Measurements from ENCODE around the gene DMRTB1.

Gene DMRTB1

GRCh38 chr1:53435151-53435550 lies 24.0 kb upstream of the DMRTB1 start:
- no peak for DNase-seq
- WGBS (ENCODE audit: insufficient coverage): 92% methylated on average over 2 of the region's 4 CpGs
- CTCF ChIA-PET: interaction anchor here (1.2 kb wide), 1 partner anchor 12 kb away, joined by 3 read pairs; no protein-coding TSS in a partner anchor
- no peak overlapping the region for H3K27ac ChIP-seq (ENCODE audit: insufficient read depth in 1 of 2, low read depth in 1 of 2, low read length in 2 of 2, poor library complexity in 1 of 2, severe bottlenecking in 2 of 2)
- H3K4me3 ChIP-seq (ENCODE audit: control insufficient read depth in 1 of 7, extremely low read depth in 1 of 7, insufficient read depth in 4 of 7, low read depth in 2 of 7, low read length in 6 of 7): no peak overlapping the region
- POLR2A ChIA-PET: no interaction called here
- peaks cover 0 to 18% (median 7%) of the 10 kb centered on the region in 4 experiments for H3K4me1 ChIP-seq (ENCODE audit: control extremely low read depth in 1 of 4, control insufficient read depth in 4 of 4, insufficient read depth in 4 of 4, low read length in 3 of 4)
- no peaks in the 10 kb centered on the region for H3K27me3 ChIP-seq (replicated peaks in 2 of 5; ENCODE audit: control insufficient read depth in 4 of 5, insufficient read depth in 5 of 5, low read length in 4 of 5)
- peaks cover 0 to 11% (median 0%) of the 10 kb centered on the region in 5 experiments for H3K9me3 ChIP-seq (ENCODE audit: control extremely low read depth in 1 of 5, control insufficient read depth in 4 of 5, insufficient read depth in 2 of 5, low read depth in 1 of 5, low read length in 4 of 5)
- H3K36me3 ChIP-seq (ENCODE audit: control insufficient read depth in 4 of 4, insufficient read depth in 4 of 4, low read length in 3 of 4): no peaks in the 10 kb centered on the region

- Histone ChIP-seq H3K4me3 (ENCODE audit: control insufficient read depth in 1 of 7, extremely low read depth in 1 of 7, insufficient read depth in 4 of 7, low read depth in 2 of 7, low read length in 6 of 7) (no peak overlapping the region), H3K27me3 (replicated peaks in 2 of 5; ENCODE audit: control insufficient read depth in 4 of 5, insufficient read depth in 5 of 5, low read length in 4 of 5) (no peaks in the 10 kb centered on the region), H3K9me3 (ENCODE audit: control extremely low read depth in 1 of 5, control insufficient read depth in 4 of 5, insufficient read depth in 2 of 5, low read depth in 1 of 5, low read length in 4 of 5) (peaks cover 0 to 11% (median 0%) of the 10 kb centered on the region in 5 experiments), H3K36me3 (ENCODE audit: control insufficient read depth in 4 of 4, insufficient read depth in 4 of 4, low read length in 3 of 4) (no peaks in the 10 kb centered on the region), H3K4me1 (ENCODE audit: control extremely low read depth in 1 of 4, control insufficient read depth in 4 of 4, insufficient read depth in 4 of 4, low read length in 3 of 4) (peaks cover 0 to 4% (median 0%) of the 10 kb centered on the region in 4 experiments), H3K27ac (ENCODE audit: insufficient read depth in 1 of 2, low read depth in 1 of 2, low read length in 2 of 2, poor library complexity in 1 of 2, severe bottlenecking in 2 of 2) (no peak overlapping the region)
- no peak for DNase-seq
- POLR2A ChIA-PET: no interaction called here
- CTCF ChIA-PET: no interaction called here
- 98% methylated on average over 79 of the region's 79 CpGs for WGBS (ENCODE audit: insufficient coverage)
Measured at GRCh38 chr1:53438427-53439336, 20.5 kb upstream of the DMRTB1 start.

GRCh38 chr1:53439337-53440207 lies 19.6 kb upstream of the DMRTB1 start:
- POLR2A ChIA-PET: no interaction called here
- WGBS (ENCODE audit: insufficient coverage): 95% methylated on average over 40 of the region's 58 CpGs

GRCh38 chr1:53440633-53441032 lies 18.6 kb upstream of the DMRTB1 start:
- no peaks in the 10 kb centered on the region for H3K36me3 ChIP-seq (ENCODE audit: control insufficient read depth in 4 of 4, insufficient read depth in 4 of 4, low read length in 3 of 4)
- POLR2A ChIA-PET: no interaction called here
- no peak overlapping the region for H3K27ac ChIP-seq (ENCODE audit: insufficient read depth in 1 of 2, low read depth in 1 of 2, low read length in 2 of 2, poor library complexity in 1 of 2, severe bottlenecking in 2 of 2)
- no peak for DNase-seq
- H3K9me3 ChIP-seq (ENCODE audit: control extremely low read depth in 1 of 5, control insufficient read depth in 4 of 5, insufficient read depth in 2 of 5, low read depth in 1 of 5, low read length in 4 of 5): peaks cover 0 to 11% (median 0%) of the 10 kb centered on the region in 5 experiments
- no peaks in the 10 kb centered on the region for H3K27me3 ChIP-seq (replicated peaks in 2 of 5; ENCODE audit: control insufficient read depth in 4 of 5, insufficient read depth in 5 of 5, low read length in 4 of 5)
- H3K4me3 ChIP-seq (ENCODE audit: control insufficient read depth in 1 of 7, extremely low read depth in 1 of 7, insufficient read depth in 4 of 7, low read depth in 2 of 7, low read length in 6 of 7): no peak overlapping the region
- CTCF ChIA-PET: interaction anchor here (1.4 kb wide), 1 partner anchor 9 kb away, joined by 4 read pairs; no protein-coding TSS in a partner anchor
- 100% methylated on average over 2 of the region's 6 CpGs for WGBS (ENCODE audit: insufficient coverage)
- H3K4me1 ChIP-seq (ENCODE audit: control extremely low read depth in 1 of 4, control insufficient read depth in 4 of 4, insufficient read depth in 4 of 4, low read length in 3 of 4): peaks cover 0 to 4% (median 0%) of the 10 kb centered on the region in 4 experiments

More at GRCh38 chr1:53439337-53440207, 19.6 kb upstream of the DMRTB1 start:
- H3K27ac ChIP-seq (ENCODE audit: insufficient read depth in 1 of 2, low read depth in 1 of 2, low read length in 2 of 2, poor library complexity in 1 of 2, severe bottlenecking in 2 of 2): no peak overlapping the region
- H3K9me3 ChIP-seq (ENCODE audit: control extremely low read depth in 1 of 5, control insufficient read depth in 4 of 5, insufficient read depth in 2 of 5, low read depth in 1 of 5, low read length in 4 of 5): peaks cover 0 to 11% (median 0%) of the 10 kb centered on the region in 5 experiments
- peaks cover 0 to 4% (median 0%) of the 10 kb centered on the region in 4 experiments for H3K4me1 ChIP-seq (ENCODE audit: control extremely low read depth in 1 of 4, control insufficient read depth in 4 of 4, insufficient read depth in 4 of 4, low read length in 3 of 4)
- H3K4me3 ChIP-seq (ENCODE audit: control insufficient read depth in 1 of 7, extremely low read depth in 1 of 7, insufficient read depth in 4 of 7, low read depth in 2 of 7, low read length in 6 of 7): no peak overlapping the region
- H3K27me3 ChIP-seq (replicated peaks in 2 of 5; ENCODE audit: control insufficient read depth in 4 of 5, insufficient read depth in 5 of 5, low read length in 4 of 5): no peaks in the 10 kb centered on the region
- no peak for DNase-seq
- CTCF ChIA-PET: no interaction called here
- H3K36me3 ChIP-seq (ENCODE audit: control insufficient read depth in 4 of 4, insufficient read depth in 4 of 4, low read length in 3 of 4): no peaks in the 10 kb centered on the region

GRCh38 chr1:53442299-53442698 lies 16.9 kb upstream of the DMRTB1 start:
- H3K36me3 ChIP-seq (ENCODE audit: control insufficient read depth in 4 of 4, insufficient read depth in 4 of 4, low read length in 3 of 4): no peaks in the 10 kb centered on the region
- ChIA-PET POLR2A (interaction anchor here (0.6 kb wide), 1 partner anchor 29 kb away, joined by 4 read pairs; no protein-coding TSS in a partner anchor), CTCF (no interaction called here)
- H3K4me1 ChIP-seq (ENCODE audit: control extremely low read depth in 1 of 4, control insufficient read depth in 4 of 4, insufficient read depth in 4 of 4, low read length in 3 of 4): peaks cover 0 to 4% (median 0%) of the 10 kb centered on the region in 4 experiments
- no CpG with 5 or more reads among the region's 2 CpGs for WGBS (ENCODE audit: insufficient coverage)
- peaks cover 0 to 11% (median 0%) of the 10 kb centered on the region in 5 experiments for H3K9me3 ChIP-seq (ENCODE audit: control extremely low read depth in 1 of 5, control insufficient read depth in 4 of 5, insufficient read depth in 2 of 5, low read depth in 1 of 5, low read length in 4 of 5)
- H3K4me3 ChIP-seq (ENCODE audit: control insufficient read depth in 1 of 7, extremely low read depth in 1 of 7, insufficient read depth in 4 of 7, low read depth in 2 of 7, low read length in 6 of 7): no peak overlapping the region
- DNase-seq: peak; percentile 51 to 83 (median 76)
- H3K27ac ChIP-seq (ENCODE audit: insufficient read depth in 1 of 2, low read depth in 1 of 2, low read length in 2 of 2, poor library complexity in 1 of 2, severe bottlenecking in 2 of 2): no peak overlapping the region
- H3K27me3 ChIP-seq (replicated peaks in 2 of 5; ENCODE audit: control insufficient read depth in 4 of 5, insufficient read depth in 5 of 5, low read length in 4 of 5): no peaks in the 10 kb centered on the region

GRCh38 chr1:53446051-53446450 lies 13.1 kb upstream of the DMRTB1 start:
- Histone ChIP-seq H3K36me3 (ENCODE audit: control insufficient read depth in 4 of 4, insufficient read depth in 4 of 4, low read length in 3 of 4) (no peaks in the 10 kb centered on the region), H3K9me3 (ENCODE audit: control extremely low read depth in 1 of 5, control insufficient read depth in 4 of 5, insufficient read depth in 2 of 5, low read depth in 1 of 5, low read length in 4 of 5) (no peaks in the 10 kb centered on the region), H3K27me3 (replicated peaks in 2 of 5; ENCODE audit: control insufficient read depth in 4 of 5, insufficient read depth in 5 of 5, low read length in 4 of 5) (peaks cover 0 to 2% (median 0%) of the 10 kb centered on the region in 5 experiments), H3K4me3 (ENCODE audit: control insufficient read depth in 1 of 7, extremely low read depth in 1 of 7, insufficient read depth in 4 of 7, low read depth in 2 of 7, low read length in 6 of 7) (no peak overlapping the region), H3K4me1 (ENCODE audit: control extremely low read depth in 1 of 4, control insufficient read depth in 4 of 4, insufficient read depth in 4 of 4, low read length in 3 of 4) (peaks cover 0 to 4% (median 0%) of the 10 kb centered on the region in 4 experiments), H3K27ac (ENCODE audit: insufficient read depth in 1 of 2, low read depth in 1 of 2, low read length in 2 of 2, poor library complexity in 1 of 2, severe bottlenecking in 2 of 2) (no peak overlapping the region)
- POLR2A ChIA-PET: no interaction called here
- WGBS (ENCODE audit: insufficient coverage): no CpG with 5 or more reads among the region's 2 CpGs
- no peak for DNase-seq
- CTCF ChIA-PET: interaction anchor here (1.0 kb wide), 1 partner anchor 10 kb away, joined by 6 read pairs; no protein-coding TSS in a partner anchor

All from common myeloid progenitor, CD34-positive (primary cell).